ENCODE data around the gene PMF1. TPM values are rescaled to one million over a fixed set of nuclear protein-coding genes. Genes with fewer than 3 reads are reported as not detected.

PMF1 gene
- total and polyA plus RNA-seq, 2 experiments from 2014 or later = 112 to 118 TPM

GRCh38 chr1:156247460-156248322 lies 34.9 kb downstream of the PMF1 start, which contains the start of gene PAQR6:
Gene PAQR6 (minus strand): TSS chr1:156248056. CDS start chr1:156246731, 1,325 bp downstream.
- Histone ChIP-seq H3K27me3 (ENCODE audit: insufficient read depth) (no peaks in the 10 kb centered on the region), H3K4me3 (no peak within 1 kb of the TSS), H3K4me2 (peak within 1 kb of the TSS; percentile 43; the same call in 1 of the 2 replicates), H3K36me3 (ENCODE audit: insufficient read depth) (peaks cover 9% of the 10 kb centered on the region), H3K27ac (ENCODE audit: low read depth) (peak within 1 kb of the TSS; percentile 63; the same call in 1 of the 2 replicates), H2AFZ (no peak within 1 kb of the TSS), H4K20me1 (replicated peaks; ENCODE audit: insufficient read depth) (no peaks in the 10 kb centered on the region), H3K4me1 (ENCODE audit: insufficient read depth) (peaks cover 33% of the 10 kb centered on the region), H3K9me2 (ENCODE audit: insufficient read depth) (no peaks in the 10 kb centered on the region), H3K79me2 (replicated peaks; ENCODE audit: insufficient read depth) (no peaks in the 10 kb centered on the region), H3F3A (replicated peaks; ENCODE audit: low read depth) (peaks cover 13% of the 10 kb centered on the region)
- Mint-ChIP-seq H3K36me3 (ENCODE audit: low read depth) (peaks cover 34% of the 10 kb centered on the region), H3K27ac (0 out of 2 replicates have a peak within 1 kb of the TSS, but pooled peaks have one; percentile 3), H3K4me1 (peaks cover 34% of the 10 kb centered on the region), H3K9me3 (no peaks in the 10 kb centered on the region), H3K27me3 (ENCODE audit: insufficient read depth, low read depth, poor library complexity) (peaks cover 24% of the 10 kb centered on the region), H3K4me3 (no peak within 1 kb of the TSS)
- DNase-seq (ENCODE audit: low spot score) (peak; percentile 63), ATAC-seq (peak; percentile 26)
- TF ChIP-seq STAT1 (IDR thresholded peaks at IDR 0.05; ENCODE audit: unreplicated experiment) (no peak), CTCF (conservative IDR thresholded peaks at IDR 0.05; ENCODE audit: low read depth in 2 of 2) (0 out of 4 replicates have a peak, but pooled peaks of 1 of the 2 experiments have one; percentile 0)

- Mint-ChIP-seq H3K4me3 (no peak overlapping the region), H3K27me3 (ENCODE audit: insufficient read depth, low read depth, poor library complexity) (peaks cover 25% of the 10 kb centered on the region), H3K27ac (no peak overlapping the region), H3K4me1 (peaks cover 34% of the 10 kb centered on the region), H3K9me3 (no peaks in the 10 kb centered on the region), H3K36me3 (ENCODE audit: low read depth) (peaks cover 40% of the 10 kb centered on the region)
- H4K20me1 ChIP-seq (replicated peaks; ENCODE audit: insufficient read depth) = no peaks in the 10 kb centered on the region
- ATAC-seq (no peak), DNase-seq (ENCODE audit: low spot score) (no peak)
- no peak overlapping the region for H3K27ac ChIP-seq (ENCODE audit: low read depth)
- H3K27me3 ChIP-seq (ENCODE audit: insufficient read depth) = no peaks in the 10 kb centered on the region
- H3K36me3 ChIP-seq (ENCODE audit: insufficient read depth) = peaks cover 15% of the 10 kb centered on the region
- peaks cover 33% of the 10 kb centered on the region for H3K4me1 ChIP-seq (ENCODE audit: insufficient read depth)
- H3K79me2 ChIP-seq (replicated peaks; ENCODE audit: insufficient read depth) = no peaks in the 10 kb centered on the region
- H3K4me2 ChIP-seq = peak overlapping the region; percentile 43; the same call in 1 of the 2 replicates
- peaks cover 13% of the 10 kb centered on the region for H3F3A ChIP-seq (replicated peaks; ENCODE audit: low read depth)
- no peak overlapping the region for H2AFZ ChIP-seq
- no peaks in the 10 kb centered on the region for H3K9me2 ChIP-seq (ENCODE audit: insufficient read depth)
- no peak overlapping the region for H3K4me3 ChIP-seq
- TF ChIP-seq CREB1 (CRISPR knock-in tag; IDR thresholded peaks at IDR 0.05; ENCODE audit: low read depth) (no peak), EZH2 (IDR thresholded peaks at IDR 0.05; ENCODE audit: low read depth, unreplicated experiment) (no peak), NANOG (IDR thresholded peaks at IDR 0.05; ENCODE audit: borderline replicate concordance) (no peak), ZNF462 (CRISPR knock-in tag; IDR thresholded peaks at IDR 0.05) (no peak), ZNF114 (CRISPR knock-in tag; IDR thresholded peaks at IDR 0.05) (no peak), POLR2AphosphoS5 (IDR thresholded peaks at IDR 0.05; ENCODE audit: low read depth) (no peak), STAT1 (IDR thresholded peaks at IDR 0.05; ENCODE audit: unreplicated experiment) (no peak), JUNB (IDR thresholded peaks at IDR 0.05; ENCODE audit: unreplicated experiment) (no peak), ZNF331 (CRISPR knock-in tag; IDR thresholded peaks at IDR 0.05; ENCODE audit: low read depth) (no peak), ETS1 (IDR thresholded peaks at IDR 0.05) (no peak)
Measured at GRCh38 chr1:156248323-156248683, 35.5 kb downstream of the PMF1 start.
